ENCODE data around the gene TTC9.
"Not testable (repeated sequence)": the region's sequence is repeated elsewhere in the genome, so short reads cannot be mapped to it uniquely, and the experiment has no call there.

The TTC9 gene

GRCh38 chr14:70683983-70684382 is 42.3 kb downstream of the TTC9 start:
- DNase-seq, result no peak

- no peak for DNase-seq
These were observed 43.9 kb downstream of the TTC9 start for GRCh38 chr14:70685474-70686197.

GRCh38 chr14:70692210-70692609 is 50.5 kb downstream of the TTC9 start:
- no peak for DNase-seq

GRCh38 chr14:70696026-70696425 is 54.3 kb downstream of the TTC9 start:
- no peak for DNase-seq

GRCh38 chr14:70697701-70698100 is 56.0 kb downstream of the TTC9 start:
- DNase-seq, result no peak

GRCh38 chr14:70698288-70698687 is 56.6 kb downstream of the TTC9 start:
- no peak for DNase-seq

GRCh38 chr14:70699646-70700045 is 57.9 kb downstream of the TTC9 start:
- DNase-seq, result no peak

- DNase-seq, result no peak
These were observed 59.4 kb downstream of the TTC9 start for GRCh38 chr14:70700955-70701585.

GRCh38 chr14:70701610-70702009 is 59.9 kb downstream of the TTC9 start:
- no peak for DNase-seq

GRCh38 chr14:70702161-70702560 is 60.4 kb downstream of the TTC9 start:
- DNase-seq, result no peak

GRCh38 chr14:70703621-70704168 is 62.0 kb downstream of the TTC9 start:
- DNase-seq, result not testable (repeated sequence)

GRCh38 chr14:70704960-70705359 is 63.2 kb downstream of the TTC9 start:
- no peak for DNase-seq

GRCh38 chr14:70706177-70706576 is 64.5 kb downstream of the TTC9 start:
- no peak for DNase-seq

GRCh38 chr14:70707138-70708038 is 65.7 kb downstream of the TTC9 start:
- DNase-seq, result no peak

GRCh38 chr14:70708717-70709570 is 67.2 kb downstream of the TTC9 start:
- DNase-seq, result no peak

GRCh38 chr14:70709726-70710382 is 68.1 kb downstream of the TTC9 start:
- no peak for DNase-seq

- no peak for DNase-seq
These were observed 69.7 kb downstream of the TTC9 start for GRCh38 chr14:70711451-70711850.

- no peak for DNase-seq
These were observed 71.4 kb downstream of the TTC9 start for GRCh38 chr14:70713096-70713495.

GRCh38 chr14:70713511-70713916 is 71.8 kb downstream of the TTC9 start:
- no peak for DNase-seq

- DNase-seq, result no peak
These were observed 72.4 kb downstream of the TTC9 start for GRCh38 chr14:70714055-70714550.

GRCh38 chr14:70716483-70716882 is 74.8 kb downstream of the TTC9 start:
- DNase-seq, result no peak

GRCh38 chr14:70716958-70717357 is 75.2 kb downstream of the TTC9 start:
- DNase-seq, result no peak

Measured in activated effector memory CD4-positive, alpha-beta T cell treated with Interleukin-2 at 50 U/mL for 16 hours (primary cell).